Naive B cell (primary cell): Measurements from ENCODE around the gene ABCF3. TPM values are rescaled to one million over a fixed set of nuclear protein-coding genes. Genes with fewer than 3 reads are reported as not detected.
"Not testable (repeated sequence)": the region's sequence is repeated elsewhere in the genome, so short reads cannot be mapped to it uniquely, and the experiment has no call there.

Experiments used
- ATAC-seq, 2 donors: fragments of 150-1000 bp; cut with Tn5 transposase; 2 replicates each; pipeline ENCODE4 v1.10.0; 2021; ENCODE audit warnings: low read depth in 2 of 2, mild to moderate bottlenecking in 2 of 2, moderate library complexity in 2 of 2
- DNase-seq: peaks from one replicate; pipeline ENCODE4 v3.0.0; 2022
- H3K27ac Mint-ChIP-seq, 6 donors: one replicate each; pipeline ENCODE4 v1.8.0; 2020 to 2022; ENCODE audit warnings: mild to moderate bottlenecking in 6 of 6, mixed read lengths in 6 of 6, moderate library complexity in 5 of 6, inconsistent platforms in 2 of 6
- H3K27me3 Mint-ChIP-seq, 3 donors: one replicate each; pipeline ENCODE4 v1.8.0; 2021 to 2022; ENCODE audit warnings: mixed read lengths in 3 of 3, mild to moderate bottlenecking in 1 of 3
- H3K36me3 Mint-ChIP-seq, 2 donors: one replicate each; pipeline ENCODE4 v1.8.0; 2020 to 2022; ENCODE audit warnings: mixed read lengths in 2 of 2, inconsistent platforms in 1 of 2, mild to moderate bottlenecking in 1 of 2
- H3K4me1 Mint-ChIP-seq, 3 donors: one replicate each; pipeline ENCODE4 v1.8.0; 2020 to 2022; ENCODE audit warnings: mixed read lengths in 3 of 3, inconsistent platforms in 1 of 3, mild to moderate bottlenecking in 1 of 3, moderate library complexity in 1 of 3
- H3K4me3 Mint-ChIP-seq, 8 donors: one replicate each; pipeline ENCODE4 v1.8.0; 2020 to 2022; ENCODE audit warnings: mild to moderate bottlenecking in 8 of 8, mixed read lengths in 8 of 8, moderate library complexity in 8 of 8, inconsistent platforms in 2 of 8
- H3K9me3 Mint-ChIP-seq, 7 donors: one replicate each; pipeline ENCODE4 v1.8.0; 2020 to 2022; ENCODE audit warnings: mixed read lengths in 7 of 7, mild to moderate bottlenecking in 5 of 7, inconsistent platforms in 2 of 7, moderate library complexity in 1 of 7
- polyA plus RNA-seq, 6 donors: library from polyadenylated mRNA; unstranded; fragments of 300-500 nt; fragmentation: Illumina TruSeq; gene quantifications; one replicate each; pipeline ENCODE4 v1.2.3, GENCODE V29; 2021; ENCODE audit warnings: low read depth in 6 of 6

Gene ABCF3
- polyA plus RNA-seq, 6 donors from 2014 or later = 24.6 to 45.7 (median 30.0) TPM

DNA sequence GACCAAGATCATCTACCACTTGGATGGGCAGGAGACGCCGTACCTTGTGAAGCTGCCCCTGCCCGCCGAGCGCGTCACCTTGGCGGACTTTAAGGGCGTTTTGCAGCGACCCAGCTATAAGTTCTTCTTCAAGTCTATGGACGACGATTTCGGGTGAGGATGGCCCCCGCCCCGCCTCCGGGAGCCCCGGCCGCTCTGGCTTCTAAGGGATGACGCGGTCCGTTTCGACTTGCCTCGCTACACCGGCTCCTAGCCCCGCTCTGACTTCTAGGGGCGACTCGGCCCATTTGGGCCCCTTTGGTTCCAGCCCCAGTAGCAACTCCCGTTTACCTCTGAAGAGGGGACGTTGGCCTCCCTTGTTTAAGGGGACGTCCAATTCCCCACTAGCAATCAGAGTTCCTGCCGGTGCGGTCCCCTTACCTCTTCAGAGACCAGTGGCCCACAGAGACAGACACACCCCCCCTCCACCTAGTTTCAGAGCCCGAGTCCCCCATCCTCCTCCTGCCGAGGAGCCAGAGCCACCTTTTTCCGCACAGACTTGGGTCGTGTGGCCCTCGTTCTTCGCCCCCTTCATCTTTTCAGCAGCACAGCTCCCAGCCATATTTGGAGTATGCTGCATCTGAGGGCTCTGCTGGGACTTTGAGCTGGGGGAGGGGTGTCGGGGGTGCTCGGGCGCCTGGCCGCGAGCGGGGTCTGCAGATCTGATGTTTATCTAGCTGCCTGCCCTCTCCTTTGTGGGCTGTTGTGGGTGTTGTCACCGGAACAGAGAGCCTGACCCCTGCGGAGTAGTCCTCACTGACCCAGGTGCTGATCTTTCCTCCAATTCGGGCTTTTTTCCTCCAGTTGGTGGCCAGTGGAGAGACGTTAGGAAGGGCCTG lies 30.1 kb upstream of the ABCF3 start:
- Mint-ChIP-seq H3K27me3 (no peaks in the 10 kb centered on the region), H3K4me3 (peak overlapping the region; percentile 93 to 98 (median 94)), H3K9me3 (no peaks in the 10 kb centered on the region), H3K4me1 (peaks cover 23 to 46% (median 38%) of the 10 kb centered on the region in 3 donors), H3K36me3 (no peaks in the 10 kb centered on the region), H3K27ac (peak overlapping the region; percentile 61 to 94 (median 90))
- DNase-seq (peak; percentile 49), ATAC-seq (peak; percentile 61 to 63)

GRCh38 chr3:184156522-184156955 lies 29.5 kb upstream of the ABCF3 start:
- peak overlapping the region; percentile 93 to 98 (median 94) for H3K4me3 Mint-ChIP-seq
- peaks cover 28 to 49% (median 43%) of the 10 kb centered on the region in 3 donors for H3K4me1 Mint-ChIP-seq
- DNase-seq (no peak), ATAC-seq (no peak)
- H3K9me3 Mint-ChIP-seq = no peaks in the 10 kb centered on the region
- no peaks in the 10 kb centered on the region for H3K27me3 Mint-ChIP-seq
- H3K36me3 Mint-ChIP-seq = peaks cover 0 to 4% of the 10 kb centered on the region in 2 donors
- H3K27ac Mint-ChIP-seq = peak overlapping the region in 3 of 6 donors; percentile 27 to 89 (median 63)

GRCh38 chr3:184157206-184157605 lies 28.8 kb upstream of the ABCF3 start:
- no peak for ATAC-seq
- peaks cover 30 to 53% (median 45%) of the 10 kb centered on the region in 3 donors for H3K4me1 Mint-ChIP-seq
- H3K27ac Mint-ChIP-seq = peak overlapping the region in 5 of 6 donors; percentile 55 to 89 (median 70)
- peaks cover 0 to 6% of the 10 kb centered on the region in 2 donors for H3K36me3 Mint-ChIP-seq
- H3K4me3 Mint-ChIP-seq = peak overlapping the region; percentile 83 to 98 (median 94)
- DNase-seq = no peak
- no peaks in the 10 kb centered on the region for H3K27me3 Mint-ChIP-seq
- H3K9me3 Mint-ChIP-seq = no peaks in the 10 kb centered on the region

GRCh38 chr3:184158404-184158803 lies 27.6 kb upstream of the ABCF3 start:
- ATAC-seq = no peak
- H3K4me3 Mint-ChIP-seq = peak overlapping the region in 1 of 8 donors; percentile 71
- peaks cover 33 to 53% (median 52%) of the 10 kb centered on the region in 3 donors for H3K4me1 Mint-ChIP-seq
- DNase-seq = no peak
- H3K9me3 Mint-ChIP-seq = no peaks in the 10 kb centered on the region
- peak overlapping the region in 1 of 6 donors; percentile 81 for H3K27ac Mint-ChIP-seq
- peaks cover 0 to 6% of the 10 kb centered on the region in 2 donors for H3K36me3 Mint-ChIP-seq
- H3K27me3 Mint-ChIP-seq = no peaks in the 10 kb centered on the region

- H3K27me3 Mint-ChIP-seq = no peaks in the 10 kb centered on the region
- peaks cover 43 to 52% (median 49%) of the 10 kb centered on the region in 3 donors for H3K4me1 Mint-ChIP-seq
- peak overlapping the region in 1 of 6 donors; percentile 81 for H3K27ac Mint-ChIP-seq
- peaks cover 0 to 1% (median 0%) of the 10 kb centered on the region in 7 donors for H3K9me3 Mint-ChIP-seq
- H3K36me3 Mint-ChIP-seq = peaks cover 0 to 19% of the 10 kb centered on the region in 2 donors
- no peak overlapping the region for H3K4me3 Mint-ChIP-seq
- DNase-seq (no peak), ATAC-seq (no peak)
Measured at GRCh38 chr3:184160456-184160855, 25.5 kb upstream of the ABCF3 start.

- ATAC-seq, H3K27me3 Mint-ChIP-seq, DNase-seq, H3K4me3 Mint-ChIP-seq, H3K9me3 Mint-ChIP-seq: not testable (repeated sequence)
- Mint-ChIP-seq H3K4me1 (peaks cover 27 to 33% (median 31%) of the 10 kb centered on the region in 3 donors), H3K27ac (peak overlapping the region in 1 of 6 donors; percentile 66), H3K36me3 (peaks cover 0 to 25% of the 10 kb centered on the region in 2 donors)
Measured at GRCh38 chr3:184162571-184163070, 23.4 kb upstream of the ABCF3 start.

- H3K9me3 Mint-ChIP-seq = peaks cover 0 to 1% (median 0%) of the 10 kb centered on the region in 7 donors
Measured at GRCh38 chr3:184164648-184165330, 21.2 kb upstream of the ABCF3 start.

GRCh38 chr3:184165543-184165942 lies 20.5 kb upstream of the ABCF3 start:
- Mint-ChIP-seq H3K27ac (no peak overlapping the region), H3K36me3 (peaks cover 0 to 25% of the 10 kb centered on the region in 2 donors)

More at GRCh38 chr3:184164648-184165330, 21.2 kb upstream of the ABCF3 start:
- Mint-ChIP-seq H3K27ac (no peak overlapping the region), H3K4me1 (peaks cover 19 to 24% (median 23%) of the 10 kb centered on the region in 3 donors), H3K4me3 (no peak overlapping the region), H3K36me3 (peaks cover 0 to 25% of the 10 kb centered on the region in 2 donors), H3K27me3 (no peaks in the 10 kb centered on the region)
- no peak for ATAC-seq
- DNase-seq = no peak

GRCh38 chr3:184166671-184167070 lies 19.3 kb upstream of the ABCF3 start:
- ATAC-seq (no peak), DNase-seq (no peak)
- Mint-ChIP-seq H3K4me1 (peaks cover 8 to 23% (median 11%) of the 10 kb centered on the region in 3 donors), H3K9me3 (peaks cover 0 to 1% (median 0%) of the 10 kb centered on the region in 7 donors), H3K4me3 (peak overlapping the region in 1 of 8 donors; percentile 25), H3K27me3 (no peaks in the 10 kb centered on the region), H3K27ac (peak overlapping the region in 1 of 6 donors; percentile 44), H3K36me3 (peaks cover 0 to 30% of the 10 kb centered on the region in 2 donors)

More at GRCh38 chr3:184165543-184165942, 20.5 kb upstream of the ABCF3 start:
- Mint-ChIP-seq H3K9me3 (peaks cover 0 to 1% (median 0%) of the 10 kb centered on the region in 7 donors), H3K4me3 (no peak overlapping the region), H3K27me3 (no peaks in the 10 kb centered on the region), H3K4me1 (peaks cover 12 to 19% (median 17%) of the 10 kb centered on the region in 3 donors)
- ATAC-seq = no peak
- DNase-seq = no peak

DNA sequence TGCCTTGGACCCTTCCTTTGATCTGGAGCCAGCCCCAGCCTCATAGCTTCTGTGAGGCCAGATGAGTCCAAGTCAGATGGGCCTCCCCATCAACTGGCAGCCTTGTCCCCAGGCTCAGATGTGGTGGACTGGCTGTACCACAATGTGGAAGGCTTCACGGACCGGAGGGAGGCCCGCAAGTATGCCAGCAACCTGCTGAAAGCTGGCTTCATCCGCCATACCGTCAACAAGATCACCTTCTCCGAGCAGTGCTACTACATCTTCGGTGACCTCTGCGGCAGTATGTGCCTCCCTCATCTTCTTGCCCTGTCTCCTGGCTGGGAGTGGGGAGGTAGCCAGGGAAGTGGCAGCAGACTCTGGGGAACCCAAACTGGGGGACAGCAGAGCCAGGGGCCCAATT lies 18.2 kb upstream of the ABCF3 start:
- peaks cover 0 to 33% of the 10 kb centered on the region in 2 donors for H3K36me3 Mint-ChIP-seq
- no peak overlapping the region for H3K4me3 Mint-ChIP-seq

DNA sequence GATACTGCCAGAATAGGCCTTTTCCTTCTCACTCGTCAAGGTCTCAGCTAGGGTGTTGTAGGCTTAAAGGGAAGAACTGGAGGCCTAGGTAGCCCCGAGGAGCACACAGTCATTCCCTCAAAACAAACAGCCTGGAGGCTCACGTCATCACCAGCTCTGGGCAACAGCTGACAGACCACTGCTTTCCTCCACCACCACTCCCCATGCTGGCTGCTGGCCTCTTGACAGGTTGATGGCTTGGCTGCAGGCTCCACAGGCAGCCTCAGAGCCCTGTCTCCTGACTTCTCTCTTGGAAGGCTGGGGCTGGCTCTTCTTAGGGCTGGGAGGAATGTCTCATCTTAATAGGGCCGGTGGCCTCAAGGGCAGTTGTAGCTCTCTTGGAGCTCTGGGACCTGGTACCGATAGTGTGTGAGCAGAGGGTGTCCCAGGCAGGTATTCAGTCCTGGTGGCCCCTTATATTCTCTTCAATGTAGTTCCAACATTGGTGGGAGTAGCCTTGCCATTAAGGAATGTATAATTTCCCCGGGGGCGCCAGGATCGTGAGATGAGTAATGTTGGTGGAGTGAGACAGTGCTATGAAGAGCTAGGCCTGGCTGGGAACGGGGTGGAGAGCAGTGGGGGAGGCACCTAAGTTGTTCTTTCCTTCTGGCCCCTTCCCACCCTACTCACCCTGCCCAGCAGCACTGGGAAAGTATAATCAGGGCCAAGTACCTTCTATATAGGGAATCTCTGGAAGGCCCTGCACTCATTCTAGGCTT lies 17.5 kb upstream of the ABCF3 start:
- Mint-ChIP-seq H3K4me3 (no peak overlapping the region), H3K9me3 (peaks cover 0 to 1% (median 0%) of the 10 kb centered on the region in 7 donors), H3K4me1 (peaks cover 0 to 22% (median 8%) of the 10 kb centered on the region in 3 donors), H3K36me3 (peaks cover 0 to 33% of the 10 kb centered on the region in 2 donors), H3K27me3 (no peaks in the 10 kb centered on the region), H3K27ac (peak overlapping the region in 1 of 6 donors; percentile 20)
- ATAC-seq = no peak
- no peak for DNase-seq

More for the DNA sequence above, 18.2 kb upstream of the ABCF3 start:
- Mint-ChIP-seq H3K9me3 (peaks cover 0 to 1% (median 0%) of the 10 kb centered on the region in 7 donors), H3K27ac (no peak overlapping the region), H3K4me1 (peaks cover 1 to 22% (median 8%) of the 10 kb centered on the region in 3 donors), H3K27me3 (no peaks in the 10 kb centered on the region)
- no peak for ATAC-seq
- DNase-seq = no peak
